Measurements from ENCODE around the gene YY1. TPM values are rescaled to one million over a fixed set of nuclear protein-coding genes. Genes with fewer than 3 reads are reported as not detected.

The YY1 gene
- polyA plus RNA-seq, 3 donors = 13.3 to 35.2 (median 15.7) TPM

GRCh38 chr14:100199240-100199860, 39.6 kb upstream of the YY1 start:
- TF ChIP-seq, protein P1, sequence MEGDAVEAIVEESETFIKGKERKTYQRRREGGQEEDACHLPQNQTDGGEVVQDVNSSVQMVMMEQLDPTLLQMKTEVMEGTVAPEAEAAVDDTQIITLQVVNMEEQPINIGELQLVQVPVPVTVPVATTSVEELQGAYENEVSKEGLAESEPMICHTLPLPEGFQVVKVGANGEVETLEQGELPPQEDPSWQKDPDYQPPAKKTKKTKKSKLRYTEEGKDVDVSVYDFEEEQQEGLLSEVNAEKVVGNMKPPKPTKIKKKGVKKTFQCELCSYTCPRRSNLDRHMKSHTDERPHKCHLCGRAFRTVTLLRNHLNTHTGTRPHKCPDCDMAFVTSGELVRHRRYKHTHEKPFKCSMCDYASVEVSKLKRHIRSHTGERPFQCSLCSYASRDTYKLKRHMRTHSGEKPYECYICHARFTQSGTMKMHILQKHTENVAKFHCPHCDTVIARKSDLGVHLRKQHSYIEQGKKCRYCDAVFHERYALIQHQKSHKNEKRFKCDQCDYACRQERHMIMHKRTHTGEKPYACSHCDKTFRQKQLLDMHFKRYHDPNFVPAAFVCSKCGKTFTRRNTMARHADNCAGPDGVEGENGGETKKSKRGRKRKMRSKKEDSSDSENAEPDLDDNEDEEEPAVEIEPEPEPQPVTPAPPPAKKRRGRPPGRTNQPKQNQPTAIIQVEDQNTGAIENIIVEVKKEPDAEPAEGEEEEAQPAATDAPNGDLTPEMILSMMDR (IDR thresholded peaks at IDR 0.05) = no peak
- H3K4me1 Mint-ChIP-seq = no peaks in the 10 kb centered on the region

GRCh38 chr14:100200311-100200710, 38.6 kb upstream of the YY1 start:
- no peaks in the 10 kb centered on the region for H3K4me1 ChIP-seq (ENCODE audit: control insufficient read depth in 1 of 2, insufficient read depth in 2 of 2, low read length in 2 of 2)
- DNase-seq = no peak
- H3K4me2 ChIP-seq (replicated peaks; ENCODE audit: extremely low read depth, low read length, poor library complexity, severe bottlenecking) = no peak overlapping the region
- H3K79me2 ChIP-seq (ENCODE audit: insufficient read depth, low read length) = no peaks in the 10 kb centered on the region
- H4K20me1 ChIP-seq (ENCODE audit: insufficient read depth, low read length) = no peaks in the 10 kb centered on the region
- H3K27ac ChIP-seq (ENCODE audit: low read depth in 1 of 2, low read length in 2 of 2) = no peak overlapping the region
- Mint-ChIP-seq H3K4me1 (no peaks in the 10 kb centered on the region), H3K27me3 (ENCODE audit: low read depth in 3 of 3) (peaks cover 1 to 4% (median 3%) of the 10 kb centered on the region in 3 donors), H3K9me3 (no peaks in the 10 kb centered on the region), H3K27ac (no peak overlapping the region), H3K36me3 (no peaks in the 10 kb centered on the region), H3K4me3 (no peak overlapping the region)
- no CpG with 5 or more reads among the region's 3 CpGs for WGBS (ENCODE audit: insufficient coverage)
- TF ChIP-seq, protein P1 (IDR thresholded peaks at IDR 0.05) = no peak
- no peaks in the 10 kb centered on the region for H3K36me3 ChIP-seq (replicated peaks in 1 of 2; ENCODE audit: control insufficient read depth in 1 of 2, insufficient read depth in 2 of 2, low read length in 2 of 2)
- H3K4me3 ChIP-seq (replicated peaks in 1 of 3; ENCODE audit: low read depth in 2 of 3, low read length in 3 of 3) = no peak overlapping the region
- intact Hi-C loops (cut with micrococcal nuclease) = no loop called here
- no peaks in the 10 kb centered on the region for H3K9me3 ChIP-seq (replicated peaks in 1 of 2; ENCODE audit: control insufficient read depth in 1 of 2, insufficient read depth in 1 of 2, low read length in 2 of 2)
- H3K9ac ChIP-seq (ENCODE audit: insufficient read depth, low read length, poor library complexity, severe bottlenecking) = no peak overlapping the region
- H3K27me3 ChIP-seq (ENCODE audit: control insufficient read depth in 2 of 2, insufficient read depth in 2 of 2, low read length in 2 of 2) = no peaks in the 10 kb centered on the region
- no peak overlapping the region for H2AFZ ChIP-seq (ENCODE audit: insufficient read depth, low read depth, low read length, poor library complexity, severe bottlenecking)

More at GRCh38 chr14:100199240-100199860, 39.6 kb upstream of the YY1 start:
- H3K27me3 Mint-ChIP-seq (ENCODE audit: low read depth in 3 of 3) = peaks cover 1 to 3% (median 2%) of the 10 kb centered on the region in 3 donors
- Histone ChIP-seq H3K79me2 (ENCODE audit: insufficient read depth, low read length) (no peaks in the 10 kb centered on the region), H3K4me1 (ENCODE audit: control insufficient read depth in 1 of 2, insufficient read depth in 2 of 2, low read length in 2 of 2) (no peaks in the 10 kb centered on the region), H3K27me3 (ENCODE audit: control insufficient read depth in 2 of 2, insufficient read depth in 2 of 2, low read length in 2 of 2) (no peaks in the 10 kb centered on the region), H3K9me3 (replicated peaks in 1 of 2; ENCODE audit: control insufficient read depth in 1 of 2, insufficient read depth in 1 of 2, low read length in 2 of 2) (no peaks in the 10 kb centered on the region), H3K27ac (ENCODE audit: low read depth in 1 of 2, low read length in 2 of 2) (no peak overlapping the region), H3K9ac (ENCODE audit: insufficient read depth, low read length, poor library complexity, severe bottlenecking) (no peak overlapping the region), H3K4me3 (replicated peaks in 1 of 3; ENCODE audit: low read depth in 2 of 3, low read length in 3 of 3) (no peak overlapping the region), H3K4me2 (replicated peaks; ENCODE audit: extremely low read depth, low read length, poor library complexity, severe bottlenecking) (no peak overlapping the region), H2AFZ (ENCODE audit: insufficient read depth, low read depth, low read length, poor library complexity, severe bottlenecking) (no peak overlapping the region), H4K20me1 (ENCODE audit: insufficient read depth, low read length) (no peaks in the 10 kb centered on the region), H3K36me3 (replicated peaks in 1 of 2; ENCODE audit: control insufficient read depth in 1 of 2, insufficient read depth in 2 of 2, low read length in 2 of 2) (no peaks in the 10 kb centered on the region)
- whole genome bisulfite sequencing (ENCODE audit: insufficient coverage) = 100% methylated on average over 7 of the region's 8 CpGs
- intact Hi-C loops (cut with micrococcal nuclease) = loop anchor here in 1 of 2 donors (10.0 kb wide), 1 partner anchor 515 kb away; the partner anchor contains the start of gene CYP46A1
- no peak for DNase-seq
- no peak overlapping the region for H3K27ac Mint-ChIP-seq
- no peaks in the 10 kb centered on the region for H3K9me3 Mint-ChIP-seq
- no peaks in the 10 kb centered on the region for H3K36me3 Mint-ChIP-seq
- H3K4me3 Mint-ChIP-seq = no peak overlapping the region

Data from CD14-positive monocyte (primary cell).